ENCODE results near the gene KIF4A. TPM values are rescaled to one million over a fixed set of nuclear protein-coding genes. Genes with fewer than 3 reads are reported as not detected.

KIF4A gene
- total RNA-seq, 1 donor from 2014 or later, result 0.25 TPM

- TF ChIP-seq CTCF (IDR thresholded peaks at IDR 0.05; ENCODE audit: borderline replicate concordance), result no peak
- Histone ChIP-seq H3K4me1 (no peaks in the 10 kb centered on the region), H3K27ac (replicated peaks) (no peak overlapping the region)
These were observed 37.4 kb upstream of the KIF4A start for GRCh38 chrX:70252491-70252890.

GRCh38 chrX:70253377-70254062, 36.4 kb upstream of the KIF4A start:
- Histone ChIP-seq H3K9me3 (replicated peaks) (no peaks in the 10 kb centered on the region), H3K27ac (replicated peaks) (no peak overlapping the region), H3K4me3 (no peak overlapping the region), H3K4me1 (no peaks in the 10 kb centered on the region), H3K27me3 (ENCODE audit: low read depth) (no peaks in the 10 kb centered on the region), H3K36me3 (no peaks in the 10 kb centered on the region)
- no peak for DNase-seq
- no peak for TF ChIP-seq CTCF (IDR thresholded peaks at IDR 0.05; ENCODE audit: borderline replicate concordance)
- intact Hi-C loops (cut with micrococcal nuclease), result no loop called here

More at GRCh38 chrX:70252491-70252890, 37.4 kb upstream of the KIF4A start:
- Histone ChIP-seq H3K36me3 (no peaks in the 10 kb centered on the region), H3K4me3 (no peak overlapping the region), H3K27me3 (ENCODE audit: low read depth) (no peaks in the 10 kb centered on the region), H3K9me3 (replicated peaks) (no peaks in the 10 kb centered on the region)
- no peak for DNase-seq
- intact Hi-C loops (cut with micrococcal nuclease), result no loop called here

- intact Hi-C loops (cut with micrococcal nuclease), result no loop called here
- Histone ChIP-seq H3K27ac (replicated peaks) (no peak overlapping the region), H3K9me3 (replicated peaks) (no peaks in the 10 kb centered on the region), H3K36me3 (no peaks in the 10 kb centered on the region), H3K4me1 (no peaks in the 10 kb centered on the region), H3K27me3 (ENCODE audit: low read depth) (no peaks in the 10 kb centered on the region), H3K4me3 (no peak overlapping the region)
- no peak for DNase-seq
- no peak for TF ChIP-seq CTCF (IDR thresholded peaks at IDR 0.05; ENCODE audit: borderline replicate concordance)
These were observed 35.9 kb upstream of the KIF4A start for GRCh38 chrX:70254063-70254400.

GRCh38 chrX:70254909-70255308, 35.0 kb upstream of the KIF4A start:
- Histone ChIP-seq H3K27ac (replicated peaks) (no peak overlapping the region), H3K9me3 (replicated peaks) (no peaks in the 10 kb centered on the region), H3K36me3 (no peaks in the 10 kb centered on the region), H3K27me3 (ENCODE audit: low read depth) (no peaks in the 10 kb centered on the region), H3K4me3 (no peak overlapping the region), H3K4me1 (no peaks in the 10 kb centered on the region)
- TF ChIP-seq CTCF (IDR thresholded peaks at IDR 0.05; ENCODE audit: borderline replicate concordance), result no peak
- DNase-seq, result no peak
- intact Hi-C loops (cut with micrococcal nuclease), result no loop called here

- Histone ChIP-seq H3K4me1 (no peaks in the 10 kb centered on the region), H3K36me3 (no peaks in the 10 kb centered on the region), H3K9me3 (replicated peaks) (no peaks in the 10 kb centered on the region), H3K27me3 (ENCODE audit: low read depth) (no peaks in the 10 kb centered on the region), H3K4me3 (no peak overlapping the region), H3K27ac (replicated peaks) (no peak overlapping the region)
- no peak for TF ChIP-seq CTCF (IDR thresholded peaks at IDR 0.05; ENCODE audit: borderline replicate concordance)
- intact Hi-C loops (cut with micrococcal nuclease), result no loop called here
- DNase-seq, result no peak
These were observed 34.5 kb upstream of the KIF4A start for GRCh38 chrX:70255452-70255851.

All from left ventricle myocardium inferior (tissue), 1 donor.